ENCODE results near the gene SUMO2. TPM values are rescaled to one million over a fixed set of nuclear protein-coding genes. Genes with fewer than 3 reads are reported as not detected.
"Not testable (repeated sequence)": the region's sequence is repeated elsewhere in the genome, so short reads cannot be mapped to it uniquely, and the experiment has no call there.

The SUMO2 gene
- total RNA-seq, 1 donor from 2014 or later: 365 TPM

- no peak for ATAC-seq (ENCODE audit: low read depth)
- ChIA-PET CTCF (interaction anchor here (0.6 to 1.8 kb wide), 3 partner anchors 15 to 57 kb away, joined by 3 to 7 read pairs (median 6); no protein-coding TSS in a partner anchor), POLR2A (interaction anchor here (0.6 to 2.0 kb wide), 5 partner anchors 10 to 175 kb away, joined by 3 to 11 read pairs (median 4); partner anchors contain the start of genes ATP5PD, JPT1 and KCTD2)
- Mint-ChIP-seq H3K36me3 (ENCODE audit: low read depth) (peaks cover 42% of the 10 kb centered on the region), H3K4me3 (no peak overlapping the region), H3K4me1 (peaks cover 29% of the 10 kb centered on the region), H3K27me3 (no peaks in the 10 kb centered on the region), H3K27ac (no peak overlapping the region), H3K9me3 (no peaks in the 10 kb centered on the region)
- intact Hi-C loops (cut with micrococcal nuclease): no loop called here
- DNase-seq: no peak
- TF ChIP-seq CTCF (IDR thresholded peaks at IDR 0.05): no peak
Observed at GRCh38 chr17:75144816-75145512, 37.8 kb downstream of the SUMO2 start.

GRCh38 chr17:75142236-75142971 is 40.4 kb downstream of the SUMO2 start:
- H3K27ac Mint-ChIP-seq: no peak overlapping the region
- peaks cover 20% of the 10 kb centered on the region for H3K4me1 Mint-ChIP-seq
- no peak for ATAC-seq (ENCODE audit: low read depth)
- no peak for DNase-seq
- intact Hi-C loops (cut with micrococcal nuclease): no loop called here
- no peaks in the 10 kb centered on the region for H3K9me3 Mint-ChIP-seq
- POLR2A ChIA-PET: no interaction called here
- no peak overlapping the region for H3K4me3 Mint-ChIP-seq
- H3K36me3 Mint-ChIP-seq (ENCODE audit: low read depth): peaks cover 30% of the 10 kb centered on the region
- TF ChIP-seq CTCF (IDR thresholded peaks at IDR 0.05): no peak
- H3K27me3 Mint-ChIP-seq: no peaks in the 10 kb centered on the region
- CTCF ChIA-PET: no interaction called here

- TF ChIP-seq CTCF (IDR thresholded peaks at IDR 0.05): no peak
- H3K4me3 Mint-ChIP-seq: no peak overlapping the region
- ATAC-seq (ENCODE audit: low read depth): no peak
- peaks cover 10% of the 10 kb centered on the region for H3K36me3 Mint-ChIP-seq (ENCODE audit: low read depth)
- H3K27me3 Mint-ChIP-seq: no peaks in the 10 kb centered on the region
- peaks cover 17% of the 10 kb centered on the region for H3K4me1 Mint-ChIP-seq
- H3K9me3 Mint-ChIP-seq: no peaks in the 10 kb centered on the region
- POLR2A ChIA-PET: interaction anchor here (0.8 kb wide), 1 partner anchor 433 kb away, joined by 3 read pairs; no protein-coding TSS in a partner anchor
- CTCF ChIA-PET: interaction anchor here (1.1 kb wide), 1 partner anchor 33 kb away, joined by 3 read pairs; no protein-coding TSS in a partner anchor
- intact Hi-C loops (cut with micrococcal nuclease): no loop called here
- no peak for DNase-seq
- H3K27ac Mint-ChIP-seq: no peak overlapping the region
Observed at GRCh38 chr17:75138519-75138918, 44.2 kb downstream of the SUMO2 start.

- POLR2A ChIA-PET: interaction anchor here (0.6 kb wide), 1 partner anchor 168 kb away, joined by 5 read pairs; no protein-coding TSS in a partner anchor
- H3K4me3 Mint-ChIP-seq; ATAC-seq (ENCODE audit: low read depth); intact Hi-C loops (cut with micrococcal nuclease); H3K27ac Mint-ChIP-seq; H3K9me3 Mint-ChIP-seq; H3K36me3 Mint-ChIP-seq (ENCODE audit: low read depth); DNase-seq; H3K27me3 Mint-ChIP-seq: not testable (repeated sequence)
- CTCF ChIA-PET: interaction anchor here (0.6 to 1.7 kb wide), 3 partner anchors 24 to 34 kb away, joined by 3 to 7 read pairs (median 3); no protein-coding TSS in a partner anchor
- peaks cover 18% of the 10 kb centered on the region for H3K4me1 Mint-ChIP-seq
Observed at GRCh38 chr17:75137762-75138161, 45.0 kb downstream of the SUMO2 start.

- ChIA-PET CTCF (interaction anchor here (1.7 kb wide), 1 partner anchor 22 kb away, joined by 7 read pairs; no protein-coding TSS in a partner anchor), POLR2A (interaction anchor here (0.6 to 13.0 kb wide), 3 partner anchors 19 to 266 kb away, joined by 4 to 292 read pairs (median 4); no protein-coding TSS in a partner anchor)
- Mint-ChIP-seq H3K4me1 (peaks cover 18% of the 10 kb centered on the region), H3K36me3 (ENCODE audit: low read depth) (peaks cover 11% of the 10 kb centered on the region), H3K9me3 (no peaks in the 10 kb centered on the region), H3K27ac (no peak overlapping the region), H3K4me3 (no peak overlapping the region), H3K27me3 (no peaks in the 10 kb centered on the region)
- ATAC-seq (ENCODE audit: low read depth): no peak
- no peak for DNase-seq
- TF ChIP-seq CTCF (IDR thresholded peaks at IDR 0.05): no peak
- intact Hi-C loops (cut with micrococcal nuclease): no loop called here
Observed at GRCh38 chr17:75135946-75136345, 46.8 kb downstream of the SUMO2 start.

Data from activated B cell treated with CpG ODN at 0.5 μM for 24 hours (primary cell).